HG03139 (cell line): ENCODE measurements around the gene NF2.
"Not testable (repeated sequence)": the region's sequence is repeated elsewhere in the genome, so short reads cannot be mapped to it uniquely, and the experiment has no call there.

Experiments
- ATAC-seq: cut with Tn5 transposase; IDR thresholded peaks from one replicate; pipeline ENCODE4 v1.9.1; 2021; ENCODE audit not compliant: unreplicated experiment

NF2 gene

DNA sequence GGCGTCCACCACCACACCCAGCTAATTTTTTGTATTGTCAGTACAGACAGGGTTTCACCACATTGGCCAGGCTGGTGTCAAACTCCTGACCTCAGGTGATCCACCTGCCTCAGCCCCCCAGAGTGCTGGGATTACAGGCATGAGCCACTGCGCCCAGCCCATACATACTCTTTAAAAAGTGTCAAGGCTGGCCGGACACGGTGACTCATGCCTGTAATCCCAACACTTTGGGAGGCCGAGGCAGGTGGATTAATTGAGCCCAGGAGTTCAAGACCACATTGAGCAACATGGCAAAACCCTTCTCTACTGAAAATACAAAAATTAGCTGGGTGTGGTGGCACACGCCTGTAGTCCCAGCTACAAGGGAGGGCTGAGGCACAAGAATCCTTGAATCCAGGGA lies 9.0 kb upstream of the NF2 start:
- not testable (repeated sequence) for ATAC-seq

DNA sequence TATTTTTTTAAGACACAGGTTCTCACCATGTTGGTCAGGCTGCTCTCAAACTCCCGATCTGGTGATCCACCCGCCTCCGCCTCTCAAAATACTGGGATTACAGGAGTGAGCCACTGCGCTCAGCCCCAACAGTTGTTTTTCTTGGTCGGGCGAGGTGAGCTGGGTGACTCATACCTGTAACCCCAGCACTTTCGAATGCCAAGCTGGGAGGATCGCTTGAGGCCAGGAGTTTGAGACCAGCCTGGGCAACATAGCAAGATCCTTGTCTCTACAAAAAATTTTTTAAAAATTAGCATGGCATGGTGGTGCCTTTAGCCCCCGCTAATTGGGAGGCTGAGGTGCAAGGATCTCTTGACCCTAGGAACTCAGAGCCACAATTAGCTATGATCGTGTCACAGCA lies 7.0 kb upstream of the NF2 start:
- ATAC-seq = no peak

DNA sequence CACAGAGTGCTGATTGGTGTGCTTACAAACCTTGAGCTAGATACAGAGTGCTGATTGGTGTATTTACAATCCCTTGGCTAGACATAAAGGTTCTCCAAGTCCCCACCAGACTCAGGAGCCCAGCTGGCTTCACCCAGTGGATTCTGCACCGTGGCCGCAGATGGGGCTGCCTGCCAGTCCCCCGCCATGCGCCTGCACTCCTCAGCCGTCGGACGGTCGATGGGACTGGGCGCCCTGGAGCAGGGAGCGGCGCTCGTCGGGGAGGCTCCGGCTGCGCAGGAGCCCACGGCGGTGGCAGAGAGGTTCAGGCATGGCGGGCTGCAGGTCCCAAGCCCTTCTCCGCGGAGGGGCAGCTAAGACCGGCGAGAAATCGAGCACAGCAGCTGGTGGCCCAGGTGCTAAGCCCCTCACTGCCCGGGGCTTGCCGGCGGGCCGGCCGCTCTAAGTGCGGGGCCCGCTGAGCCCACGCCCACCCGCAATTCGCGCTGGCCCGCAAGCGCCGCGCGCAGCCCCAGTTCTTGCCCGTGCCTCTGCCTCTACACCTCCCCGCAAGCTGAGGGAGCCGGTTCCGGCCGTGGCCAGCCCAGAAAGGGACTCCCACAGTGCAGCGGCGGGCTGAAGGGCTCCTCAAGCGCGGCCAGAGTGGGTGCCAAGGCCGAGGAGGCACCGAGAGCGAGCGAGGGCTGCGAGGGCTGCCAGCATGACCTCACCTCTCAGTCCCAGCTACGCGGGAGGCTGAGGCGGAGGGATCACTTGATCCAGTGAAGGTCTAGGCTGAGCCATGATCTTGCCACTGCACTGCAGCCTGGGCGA lies 5.4 kb upstream of the NF2 start:
- ATAC-seq = not testable (repeated sequence)

DNA sequence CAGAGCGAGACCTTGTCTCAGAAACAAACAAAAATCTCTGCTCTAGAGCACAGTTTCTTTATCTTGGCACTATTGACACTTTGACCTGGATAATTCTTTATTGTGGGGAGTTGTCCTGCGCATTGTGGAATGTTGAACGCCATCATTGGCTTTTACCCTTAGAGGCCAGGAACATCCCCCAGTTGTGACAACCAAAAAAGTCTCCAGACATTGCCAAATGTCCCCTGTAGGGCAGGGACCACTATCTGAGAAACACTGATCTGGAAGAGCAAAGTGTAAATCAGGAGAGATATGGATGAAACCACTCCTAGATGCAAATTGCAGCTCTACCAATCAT lies 4.8 kb upstream of the NF2 start:
- ATAC-seq = no peak

DNA sequence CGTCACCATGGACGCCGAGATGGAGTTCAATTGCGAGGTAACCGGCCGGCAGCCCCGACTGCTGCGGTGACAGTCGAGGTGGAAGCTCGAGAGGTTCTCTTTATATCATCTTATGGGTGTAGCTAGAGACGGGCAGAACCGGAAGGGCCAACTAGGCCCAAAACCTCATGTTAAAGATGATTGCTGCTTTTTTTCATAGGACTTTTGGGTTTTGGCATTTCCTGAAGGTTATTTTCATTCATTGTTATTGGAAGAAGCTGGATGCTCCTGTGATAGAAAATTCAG lies 585 bp downstream of the NF2 start:
- ATAC-seq = no peak

DNA sequence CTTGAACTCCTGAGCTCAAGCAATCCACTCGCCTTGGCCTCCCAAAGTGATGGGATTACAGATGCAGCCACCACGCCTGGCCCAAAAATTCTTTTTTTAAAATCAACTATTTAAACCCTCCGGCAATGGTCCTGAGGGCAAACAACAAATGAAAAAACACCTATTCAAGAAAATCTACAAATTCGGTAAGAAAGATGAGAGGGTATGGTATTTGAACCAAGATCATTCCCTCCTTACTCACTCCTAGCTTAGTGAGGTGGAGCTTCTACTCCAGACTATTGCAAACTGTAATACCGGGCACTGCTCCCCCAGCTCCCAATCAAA lies 2.1 kb downstream of the NF2 start:
- ATAC-seq = no peak

DNA sequence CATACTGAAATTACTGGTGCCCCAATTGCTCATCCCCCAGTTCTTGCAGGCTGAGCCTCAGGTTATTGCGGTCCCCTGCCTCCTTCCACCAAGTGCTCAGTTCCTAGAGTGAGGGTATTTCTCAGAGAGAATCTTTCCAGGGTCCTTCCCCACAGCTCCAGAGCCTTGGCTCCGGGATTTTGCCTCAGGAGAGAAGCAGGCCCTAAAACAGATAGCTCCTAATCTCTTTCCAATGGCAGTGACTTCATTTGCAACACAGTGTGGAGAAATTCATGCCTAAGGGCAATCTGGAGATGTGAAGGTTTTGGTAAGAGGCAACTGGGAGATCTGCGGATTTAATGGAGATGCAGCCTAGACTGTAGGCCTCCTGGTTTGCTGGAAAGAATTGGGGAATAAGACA lies 2.9 kb downstream of the NF2 start:
- ATAC-seq = no peak

DNA sequence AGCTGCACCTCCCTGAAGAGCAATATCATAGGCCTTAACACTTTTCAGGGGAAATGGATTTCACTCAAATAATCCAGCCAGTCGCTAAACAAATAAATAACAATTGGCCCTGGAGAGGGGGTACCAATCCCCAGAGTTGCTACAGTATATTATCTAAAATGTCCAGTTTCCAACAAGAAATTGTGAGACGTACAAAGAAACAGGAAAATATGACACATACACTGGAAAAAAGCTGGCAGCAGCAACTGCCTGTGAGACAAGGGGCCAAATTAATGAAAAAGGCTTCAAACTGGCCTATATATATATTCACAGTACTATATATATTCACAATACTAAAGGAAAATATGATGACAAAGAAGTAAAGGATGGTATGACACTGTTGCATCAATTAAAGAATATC lies 4.0 kb downstream of the NF2 start:
- ATAC-seq = no peak

DNA sequence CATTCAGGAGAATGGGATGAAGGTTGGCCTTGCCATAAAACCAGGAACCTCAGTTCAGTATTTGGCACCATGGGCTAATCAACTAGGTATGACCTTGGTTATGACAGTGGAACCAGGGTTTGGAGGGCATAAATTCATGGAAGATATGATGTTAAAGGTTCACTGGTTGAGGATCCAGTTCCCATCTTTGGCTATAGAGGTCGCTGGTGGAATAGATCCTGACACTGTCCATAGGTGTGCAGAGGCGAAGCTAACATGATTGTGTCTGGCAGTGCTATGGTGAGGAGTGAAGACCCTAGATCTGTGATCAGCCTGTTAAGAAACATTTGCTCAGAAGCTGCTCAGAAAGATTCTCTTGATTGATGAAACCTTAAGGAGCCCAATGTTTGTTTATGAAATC lies 5.7 kb downstream of the NF2 start:
- no peak for ATAC-seq

DNA sequence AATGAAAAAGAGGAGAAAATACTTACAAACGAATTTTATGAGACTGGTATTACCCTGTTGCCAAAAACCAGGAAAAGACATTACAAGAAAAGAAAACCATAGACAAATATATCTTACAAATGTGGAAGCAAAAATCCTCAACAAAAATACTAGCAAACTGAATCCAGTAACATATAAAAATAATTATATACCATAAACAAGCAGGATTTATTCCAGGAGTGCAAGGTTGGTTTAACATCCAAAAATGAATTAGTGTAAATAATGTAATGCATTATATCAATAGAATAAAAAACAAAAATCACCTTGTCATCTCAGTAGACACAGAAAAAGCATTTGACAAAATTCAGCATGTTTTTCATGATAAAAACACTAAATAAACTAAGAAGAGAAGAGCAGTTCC lies 7.3 kb downstream of the NF2 start:
- ATAC-seq = no peak

DNA sequence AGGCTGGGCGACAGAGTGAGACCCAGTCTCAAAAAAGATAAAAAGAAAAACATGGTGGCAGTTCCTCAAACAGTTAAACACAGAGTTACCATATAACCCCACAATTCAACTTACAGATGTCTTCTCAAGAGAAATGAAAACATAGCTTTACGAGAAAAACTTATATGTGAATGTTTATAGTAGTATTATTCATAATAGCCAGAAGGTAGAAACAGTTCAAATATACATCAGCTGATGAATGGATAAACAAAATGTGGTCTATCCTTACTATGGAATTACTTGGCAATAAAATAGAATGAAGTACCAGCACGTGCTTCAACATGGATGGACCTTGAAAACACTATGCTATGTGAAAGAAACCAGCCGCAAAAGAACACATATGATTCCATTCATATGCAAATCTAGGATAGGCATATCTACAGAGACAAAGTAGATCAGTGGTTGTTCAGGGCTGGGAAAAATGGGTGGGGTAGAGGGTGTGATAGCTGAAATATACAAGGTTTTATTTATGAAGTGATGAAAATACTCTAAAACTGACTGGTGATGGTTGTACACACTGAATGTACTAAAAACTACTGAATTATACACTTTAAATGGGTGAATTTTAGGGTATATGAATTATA lies 12.4 kb downstream of the NF2 start:
- no peak for ATAC-seq

DNA sequence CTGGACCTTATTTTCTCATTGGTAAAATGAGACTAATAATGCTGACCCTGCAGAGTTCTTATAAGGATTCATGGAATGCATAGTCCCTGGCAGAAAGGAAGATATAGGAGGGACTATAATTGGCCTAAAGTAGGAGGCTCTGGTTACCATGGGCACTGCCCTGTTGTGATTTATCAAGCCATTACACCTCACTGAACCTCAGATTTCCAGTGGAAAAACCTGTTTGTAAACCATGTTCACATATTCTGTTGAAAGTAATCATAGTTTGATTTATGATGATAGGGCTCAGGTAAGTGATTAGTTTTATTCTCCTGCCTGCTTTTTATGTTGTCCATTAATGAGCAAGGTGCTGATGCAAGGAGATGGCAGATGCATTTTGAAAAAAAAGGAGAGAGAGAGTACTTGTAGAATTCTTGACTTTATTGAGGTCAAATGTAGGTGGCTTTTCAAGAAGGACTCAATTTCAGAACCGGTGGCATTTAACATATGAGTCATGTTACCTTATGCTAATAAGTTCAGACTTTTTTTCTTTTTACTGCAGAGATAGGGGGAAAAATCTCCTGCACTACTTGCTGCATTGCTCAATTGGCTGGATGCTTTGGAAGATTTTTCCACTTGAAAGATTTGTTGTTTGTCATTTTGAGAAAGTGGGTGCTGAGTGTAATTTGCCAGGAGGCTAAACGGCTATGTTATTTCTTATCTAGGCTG lies 14.6 kb downstream of the NF2 start:
- no peak for ATAC-seq

DNA sequence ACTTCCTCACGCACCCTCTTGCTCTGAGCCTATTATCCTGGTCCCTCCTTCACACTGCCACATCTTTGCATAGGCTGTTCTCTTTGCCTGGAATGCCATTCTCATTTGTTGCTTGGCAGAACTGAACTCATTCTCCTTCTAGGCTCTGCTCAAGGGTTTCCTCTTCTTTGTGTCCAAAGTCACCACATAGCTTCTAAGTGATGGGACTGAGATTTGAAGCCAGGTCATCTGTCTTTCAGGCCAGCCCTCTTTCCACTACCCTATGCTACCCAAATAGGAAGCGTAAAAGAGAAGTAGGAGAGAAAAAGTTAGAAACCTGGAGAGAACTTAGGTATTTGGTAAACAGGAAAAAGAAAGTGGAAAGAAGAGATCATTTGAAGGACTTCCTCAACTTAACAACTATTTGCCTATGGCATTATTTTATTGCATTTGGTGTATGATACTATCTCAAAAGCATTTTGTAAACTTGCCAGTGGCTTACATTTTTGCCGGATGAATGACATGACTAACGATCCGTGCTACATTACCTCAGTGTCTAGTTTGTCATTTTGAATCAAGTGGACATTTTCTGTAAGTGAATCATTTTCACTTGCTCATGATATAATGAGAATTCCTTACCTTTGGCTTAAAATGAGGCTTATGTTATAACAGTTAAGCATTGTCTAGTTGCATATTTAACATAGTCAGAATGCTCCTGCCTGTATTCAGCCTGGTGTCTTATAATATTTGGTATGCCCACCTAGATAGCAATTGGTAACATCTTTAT lies 18.5 kb downstream of the NF2 start:
- no peak for ATAC-seq

DNA sequence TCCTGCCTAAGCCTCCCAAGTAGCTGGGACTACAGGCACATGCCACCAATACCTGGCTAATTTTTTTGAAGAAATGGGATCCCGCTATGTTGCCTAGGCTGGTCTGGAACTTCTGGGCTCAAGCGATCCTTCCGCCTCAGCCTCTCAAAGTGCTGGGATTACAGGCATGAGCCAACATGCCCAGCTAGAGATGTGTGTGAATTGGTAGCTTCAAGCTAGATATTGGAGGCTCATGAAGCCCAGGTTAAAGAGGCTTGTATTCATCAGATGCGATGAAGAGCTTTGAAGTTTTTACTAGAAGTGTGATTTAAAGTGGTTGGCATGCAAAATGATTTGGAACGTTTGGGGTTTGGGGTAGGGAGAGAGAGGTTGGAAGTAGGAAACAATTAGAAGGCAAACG lies 19.6 kb downstream of the NF2 start:
- no peak for ATAC-seq

DNA sequence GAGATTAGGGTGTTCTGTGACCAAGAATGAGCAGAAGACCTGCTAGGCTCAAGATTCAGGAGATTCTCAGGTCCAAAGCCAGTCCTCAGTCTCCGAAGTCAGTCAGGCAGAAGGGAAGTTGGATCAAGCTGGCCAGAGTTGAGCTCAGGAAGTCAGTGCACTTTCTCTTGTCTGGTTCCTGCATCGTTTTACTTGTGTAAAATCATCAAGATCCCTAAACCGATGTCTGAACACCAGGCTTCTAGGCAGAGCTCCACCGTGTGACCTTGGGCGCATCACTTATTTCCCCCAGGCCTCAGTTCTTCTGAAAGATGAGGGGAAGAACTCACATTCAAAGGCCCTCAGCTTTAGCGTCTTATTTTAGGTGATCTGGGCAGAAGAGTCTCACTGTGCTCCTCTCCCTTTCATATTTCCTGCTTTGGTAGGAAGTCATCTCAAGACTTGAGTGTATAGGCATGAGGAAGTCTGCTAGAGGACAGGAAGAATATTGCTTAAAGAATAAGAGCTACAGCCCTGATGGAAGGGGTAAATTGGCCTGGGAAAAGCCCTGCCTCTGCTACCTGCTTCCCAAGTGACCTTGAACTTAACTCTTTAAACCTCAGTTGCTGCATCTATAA lies 20.2 kb downstream of the NF2 start:
- no peak for ATAC-seq

DNA sequence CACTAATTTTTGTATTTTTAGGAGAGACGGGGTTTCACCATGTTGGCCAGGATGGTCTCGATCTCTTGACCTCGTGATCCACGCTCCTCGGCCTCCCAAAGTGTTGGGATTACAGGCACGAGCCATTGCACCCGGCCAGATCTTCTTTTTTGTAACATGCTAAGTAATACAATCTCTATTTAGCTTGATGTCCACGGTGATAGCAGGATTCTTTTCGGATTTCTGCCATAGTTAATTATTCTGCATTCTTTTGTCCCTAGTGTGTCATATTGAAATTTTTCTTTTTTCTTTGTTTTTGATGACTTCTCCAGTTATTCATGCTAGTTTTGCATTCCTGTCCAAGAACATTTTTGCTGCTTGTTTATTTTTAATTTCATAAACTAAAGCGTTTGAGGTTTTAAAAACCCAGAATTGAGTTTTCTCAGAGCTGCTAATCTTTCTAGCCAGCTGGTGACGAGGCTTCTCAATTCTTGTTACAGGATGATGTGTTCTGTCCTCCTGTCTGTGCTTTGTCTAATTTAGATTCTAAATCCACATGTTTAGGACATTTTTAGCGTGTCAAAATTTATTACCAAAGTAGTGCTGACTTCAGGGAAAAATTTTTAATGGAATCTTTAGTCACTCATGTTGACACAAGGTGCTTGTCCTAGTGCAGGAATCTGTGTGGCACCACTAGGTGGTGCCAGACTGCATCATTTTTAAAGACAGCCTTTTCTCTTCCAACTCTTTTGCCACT lies 21.8 kb downstream of the NF2 start:
- no peak for ATAC-seq

DNA sequence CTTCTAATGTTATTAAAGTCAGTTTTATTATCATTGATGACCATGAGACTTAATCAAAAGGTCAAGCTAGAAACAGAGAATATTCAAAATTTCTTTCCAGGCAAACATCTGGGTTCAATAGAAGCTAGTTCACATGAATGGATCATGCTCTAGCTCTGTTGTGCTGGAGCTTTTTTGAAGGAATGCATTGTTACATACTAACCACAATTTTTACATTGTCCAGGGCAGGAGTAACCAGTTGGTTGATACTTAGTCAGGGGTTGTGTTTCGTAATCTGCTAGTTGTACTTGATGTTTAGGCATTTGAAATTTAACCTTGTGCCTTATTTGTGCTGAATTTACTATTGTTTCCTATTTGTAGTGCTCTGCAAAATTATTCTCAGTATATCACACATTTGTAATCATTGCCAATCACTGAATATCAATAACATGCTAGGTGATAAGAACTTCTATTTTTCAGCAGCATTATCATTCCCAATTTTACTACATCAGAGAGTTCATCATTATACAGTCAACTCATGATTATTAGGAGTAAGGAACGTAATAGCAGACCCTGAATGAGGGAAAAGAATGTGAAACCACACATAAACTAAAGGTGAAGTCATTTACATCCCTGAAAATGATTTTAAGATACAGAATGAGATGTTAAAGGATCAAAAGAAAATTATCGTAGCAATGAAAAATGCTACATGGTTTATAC lies 23.2 kb downstream of the NF2 start:
- no peak for ATAC-seq

DNA sequence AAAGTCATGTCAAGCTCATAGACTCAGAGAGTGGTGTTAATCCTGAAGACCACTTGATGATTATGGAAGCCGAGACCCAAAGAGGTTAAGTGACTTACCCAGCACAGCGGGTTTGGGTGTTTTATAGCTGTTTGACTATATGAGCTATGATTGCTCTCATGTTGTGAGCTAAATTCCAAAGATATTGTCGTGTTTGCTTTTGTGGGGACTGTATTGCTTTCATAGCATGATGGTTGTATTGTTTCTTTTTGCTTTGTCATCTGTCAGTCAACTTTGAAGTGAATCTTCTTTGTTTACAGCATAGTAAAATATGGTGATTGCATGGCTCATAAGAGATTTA lies 23.7 kb downstream of the NF2 start:
- ATAC-seq = no peak

DNA sequence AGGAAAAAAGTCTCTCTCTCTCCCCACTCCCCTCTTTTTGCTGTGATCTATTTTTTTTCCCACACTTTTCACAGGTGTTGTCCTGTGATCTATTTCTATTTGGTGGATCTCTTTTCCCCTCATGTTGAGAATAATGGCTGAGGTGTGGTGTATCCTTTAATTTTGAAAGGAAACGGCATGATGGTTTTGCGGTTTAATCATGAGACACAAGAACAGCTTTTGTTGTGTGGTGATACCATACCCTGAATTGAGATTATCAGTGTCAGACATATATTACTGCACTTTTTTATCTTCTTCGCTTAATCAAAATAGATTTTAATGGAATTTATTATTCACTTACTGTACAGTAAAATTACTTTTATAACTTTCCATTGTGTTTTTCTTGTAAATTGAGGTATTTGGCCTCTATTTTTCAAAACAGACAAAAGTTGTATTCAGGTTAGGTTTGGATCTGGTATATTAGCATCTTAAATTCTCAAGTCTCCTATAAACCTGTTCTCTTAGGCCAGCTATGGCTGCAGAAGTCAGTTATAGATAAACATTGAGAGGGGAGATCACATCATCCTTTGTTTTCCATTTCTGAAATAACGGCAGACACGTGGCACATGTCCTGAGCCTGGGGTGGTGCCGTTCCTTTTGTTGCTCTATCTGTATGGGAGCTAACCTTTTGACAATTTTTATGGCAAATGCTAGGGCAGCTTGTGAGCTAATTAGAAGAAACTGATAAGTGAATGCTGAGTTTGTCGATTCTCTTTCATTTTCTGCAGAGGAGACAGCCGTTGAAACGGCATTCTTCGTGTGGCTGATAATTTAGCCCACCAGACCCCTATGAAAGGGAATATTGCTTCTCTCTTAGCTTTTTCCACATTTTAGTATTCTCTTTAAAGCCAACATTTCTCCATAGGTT lies 25.8 kb downstream of the NF2 start:
- no peak for ATAC-seq
